GM21390 (cell line): Measurements from ENCODE around the gene CDHR2.

ENCODE experiments used
- ATAC-seq: cut with Tn5 transposase; IDR thresholded peaks from one replicate; pipeline ENCODE4 v1.9.1; 2021; ENCODE audit not compliant: unreplicated experiment

CDHR2 gene

DNA sequence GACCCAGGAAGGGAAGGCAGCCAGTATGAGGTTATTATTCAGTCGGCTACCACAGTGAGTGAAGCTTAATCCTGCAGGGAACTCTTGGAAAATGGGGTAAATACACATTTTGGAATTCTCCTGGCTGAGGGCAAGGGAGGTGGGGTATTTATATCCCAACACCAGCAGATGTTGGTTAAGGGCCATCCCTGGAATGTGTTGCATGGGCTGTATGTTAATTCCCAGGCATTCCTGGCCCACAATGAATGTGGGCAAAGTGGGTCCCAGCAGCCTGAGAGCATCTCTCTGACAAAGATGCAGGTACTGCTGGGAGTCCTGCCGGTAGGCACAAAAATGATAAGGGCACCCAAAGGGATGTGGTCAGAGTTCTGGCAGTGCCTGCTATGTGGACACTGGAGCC lies 63.7 kb downstream of the CDHR2 start:
- no peak for ATAC-seq

DNA sequence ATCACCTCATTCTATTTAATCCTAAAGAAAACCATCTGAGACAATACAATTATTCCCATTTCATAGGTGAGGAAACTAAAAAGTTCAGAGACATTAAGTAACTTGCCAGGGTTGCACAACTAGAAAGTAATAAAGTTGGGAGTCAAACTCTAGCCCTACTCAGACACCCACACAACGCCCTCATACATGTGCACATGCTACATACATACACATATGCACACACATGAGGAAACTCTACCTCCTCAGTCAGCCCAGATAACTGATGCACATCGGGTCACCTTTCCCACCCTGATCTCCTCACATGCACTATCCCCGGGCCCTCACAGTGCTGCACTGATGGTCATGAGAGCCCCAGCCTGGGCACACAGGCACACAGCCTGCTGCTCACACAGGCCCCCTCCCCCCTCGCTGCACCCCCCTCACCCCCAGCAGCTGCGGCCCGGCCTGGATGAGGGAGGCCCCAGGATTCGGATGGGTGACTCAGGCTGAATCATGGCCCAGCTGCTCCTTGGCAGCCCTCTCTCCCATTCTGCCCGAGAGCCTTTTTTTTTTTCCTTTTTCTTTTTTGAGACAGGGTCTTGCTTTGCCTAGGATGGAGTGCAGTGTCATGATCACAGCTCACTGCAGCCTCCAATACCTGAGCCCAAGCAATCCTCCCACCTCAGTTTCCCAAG lies 65.8 kb downstream of the CDHR2 start:
- no peak for ATAC-seq

DNA sequence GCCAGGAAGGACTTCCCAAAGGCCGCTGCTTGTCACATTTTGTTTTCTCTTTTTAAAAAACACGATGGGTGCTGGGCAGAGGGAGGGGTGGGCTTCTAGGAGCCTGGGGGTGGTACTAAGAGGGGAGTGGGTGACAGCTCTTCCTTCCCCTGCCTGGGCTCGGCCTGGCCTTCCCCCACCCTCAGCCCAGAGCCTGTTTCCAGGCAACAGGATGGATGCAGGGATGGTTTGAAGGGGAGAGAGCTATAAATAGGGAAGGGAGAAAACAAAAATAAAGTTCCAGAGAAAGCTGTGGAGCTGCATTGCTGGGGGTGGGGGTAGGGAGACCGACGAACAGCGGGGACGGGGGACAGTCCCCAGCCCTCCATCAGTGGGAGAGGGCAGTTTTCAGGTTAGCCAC lies 67.4 kb downstream of the CDHR2 start:
- ATAC-seq, result no peak

DNA sequence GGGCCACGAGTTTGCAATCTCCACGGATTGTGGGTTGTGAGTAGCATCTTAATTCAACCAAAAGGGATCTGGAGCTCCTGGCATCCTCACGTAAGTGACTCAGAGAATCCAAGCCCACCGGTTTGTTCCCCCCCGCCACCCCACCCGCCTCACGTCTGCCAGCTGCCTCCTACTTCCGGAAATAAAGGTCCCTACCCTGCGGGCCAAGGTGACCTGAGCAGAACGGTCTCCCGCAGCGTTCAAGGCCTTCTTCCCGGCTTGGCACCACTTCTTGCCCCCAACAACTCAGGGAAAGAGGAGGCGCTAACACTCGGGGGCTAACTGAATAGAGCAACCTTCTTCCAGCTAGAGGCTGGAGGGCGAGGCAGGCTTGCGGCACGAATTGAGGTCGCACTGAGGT lies 69.6 kb downstream of the CDHR2 start:
- ATAC-seq, result no peak

- peak; percentile 89 for ATAC-seq
Observed at GRCh38 chr5:176619203-176619568, 70.0 kb downstream of the CDHR2 start.

GRCh38 chr5:176619569-176620332 lies 70.6 kb downstream of the CDHR2 start:
- ATAC-seq, result no peak

GRCh38 chr5:176620333-176620981 lies 71.3 kb downstream of the CDHR2 start:
- ATAC-seq, result no peak

GRCh38 chr5:176621661-176622079 lies 72.5 kb downstream of the CDHR2 start:
- ATAC-seq, result no peak

DNA sequence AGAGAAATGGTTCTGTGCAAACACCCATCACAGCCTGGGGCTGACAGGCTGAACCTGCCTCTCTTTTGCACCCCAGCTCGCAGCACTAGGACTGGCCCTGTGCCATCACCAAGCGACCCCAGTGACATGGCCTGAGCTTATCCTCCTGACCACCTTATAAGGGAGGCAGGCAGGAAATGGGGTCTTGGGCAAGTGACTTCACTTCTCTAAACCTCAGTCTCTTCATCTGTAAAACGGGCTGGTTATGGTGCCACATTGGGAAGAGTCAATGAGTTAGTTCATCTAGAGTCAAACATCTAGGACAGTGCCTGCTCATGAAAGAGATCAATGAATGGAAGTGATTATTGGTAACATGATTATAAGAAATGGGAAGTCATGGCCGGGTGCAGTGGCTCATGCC lies 75.0 kb downstream of the CDHR2 start:
- ATAC-seq, result no peak

DNA sequence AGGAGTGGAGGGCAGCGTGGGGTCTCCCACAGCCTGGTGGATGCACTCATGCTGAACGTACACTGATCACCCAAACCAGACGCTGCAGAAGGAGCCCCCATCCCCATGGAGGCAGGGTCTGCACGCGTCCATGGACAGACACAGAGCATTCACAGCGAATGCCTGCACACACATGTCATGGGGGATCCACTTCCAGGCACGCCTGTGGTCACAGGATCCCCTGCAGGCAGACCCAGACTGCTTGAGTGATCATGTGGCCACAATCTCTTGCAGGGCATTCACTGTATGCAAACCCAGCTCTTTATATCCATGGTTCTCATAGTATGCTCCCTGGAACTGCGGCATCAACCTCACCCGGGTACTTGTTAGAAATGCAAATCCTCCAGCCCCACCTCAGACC lies 75.8 kb downstream of the CDHR2 start:
- ATAC-seq, result no peak

GRCh38 chr5:176625512-176625911 lies 76.4 kb downstream of the CDHR2 start:
- no peak for ATAC-seq

GRCh38 chr5:176625966-176626875 lies 77.1 kb downstream of the CDHR2 start:
- no peak for ATAC-seq

DNA sequence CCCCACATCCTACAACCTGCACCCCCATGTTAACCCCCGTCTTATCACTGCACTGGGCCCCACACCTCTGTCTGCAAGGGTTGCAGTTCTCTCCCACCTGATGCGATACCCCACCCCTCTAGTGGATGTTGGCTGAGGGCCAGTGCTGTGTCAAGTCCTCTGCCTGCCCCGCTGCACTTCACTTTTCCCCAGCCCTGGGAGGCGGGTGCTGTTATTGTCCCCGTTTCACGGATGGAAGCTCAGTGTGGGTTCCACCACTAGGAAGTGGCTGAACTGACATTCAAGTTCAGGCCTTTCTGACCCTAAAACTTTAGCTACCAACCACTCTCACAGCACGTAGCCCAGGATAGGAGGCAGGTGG lies 77.7 kb downstream of the CDHR2 start:
- no peak for ATAC-seq

DNA sequence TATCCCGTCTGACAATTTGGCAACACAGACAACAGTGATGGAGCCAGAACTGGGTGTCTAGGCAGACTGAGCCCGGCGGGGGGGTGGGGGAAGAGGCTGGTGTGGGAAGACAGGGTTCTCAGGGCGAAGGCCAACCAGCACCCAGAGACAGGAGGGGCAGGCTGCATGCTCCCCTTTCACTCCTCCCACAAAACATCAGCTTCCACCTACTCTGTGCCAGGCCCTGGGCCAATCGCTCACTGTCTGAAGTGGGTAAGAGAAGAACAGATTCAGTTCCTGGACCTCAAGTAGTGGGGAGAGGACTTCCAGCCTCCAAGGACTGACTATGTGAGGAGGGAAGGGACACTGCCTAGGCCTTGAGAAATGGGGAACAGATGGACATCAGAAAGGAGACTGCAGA lies 78.4 kb downstream of the CDHR2 start:
- no peak for ATAC-seq

- no peak for ATAC-seq
Observed at GRCh38 chr5:176628406-176629228, 79.5 kb downstream of the CDHR2 start.

GRCh38 chr5:176629317-176629852 lies 80.2 kb downstream of the CDHR2 start:
- ATAC-seq, result no peak

- ATAC-seq, result peak; percentile 75
Observed at GRCh38 chr5:176629853-176630680, 80.9 kb downstream of the CDHR2 start, which contains the start of the genes EIF4E1B and SNCB. EIF4E1B (plus strand) TSS chr5:176630675; CDS start chr5:176642788, 12,113 bp downstream. SNCB (minus strand) TSS chr5:176630534; CDS start chr5:176629654, 880 bp downstream.

GRCh38 chr5:176630681-176631222 lies 81.6 kb downstream of the CDHR2 start:
- ATAC-seq, result no peak
